Spleen (tissue), 11 donors: ENCODE data around the gene ENSA. TPM values are rescaled to one million over a fixed set of nuclear protein-coding genes. Genes with fewer than 3 reads are reported as not detected.
A peak's percentile ranks its signal among the peaks of the same experiment; 100 is the strongest.

Source experiments
- DNase-seq: peaks from one replicate; pipeline ENCODE4 v3.0.0-alpha.2; 2020
- H3K27ac ChIP-seq, 8 donors: fragments of 200-600 bp; sonication (generic) in 7 of 8; 1 replicate in 4 of 8; 2 replicates in 4 of 8; pipeline versions ENCODE4 v1.5.0 to v1.8.0; 2016 to 2021; ENCODE audit warnings: inconsistent platforms in 4 of 8, mild to moderate bottlenecking in 4 of 8, moderate library complexity in 1 of 8
- H3K27me3 ChIP-seq, 7 donors: fragments of 200-600 bp; sonication (generic) in 6 of 7; replicated peaks in 1 of 7; 1 replicate in 4 of 7; 2 replicates in 3 of 7; pipeline versions ENCODE4 v1.5.0 to v1.8.0; 2016 to 2021; ENCODE audit warnings: inconsistent platforms in 3 of 7, mild to moderate bottlenecking in 1 of 7
- H3K36me3 ChIP-seq, 6 donors: fragments of 200-600 bp; sonication (generic) in 5 of 6; 1 replicate in 4 of 6; 2 replicates in 2 of 6; pipeline versions ENCODE4 v1.5.0 to v1.8.0; 2016 to 2021; ENCODE audit warnings: inconsistent platforms in 2 of 6
- H3K4me1 ChIP-seq, 6 donors: fragments of 200-600 bp; sonication (generic) in 5 of 6; 1 replicate in 3 of 6; 2 replicates in 3 of 6; pipeline versions ENCODE4 v1.5.0 to v1.8.0; 2016 to 2021; ENCODE audit warnings: inconsistent platforms in 3 of 6
- H3K4me3 ChIP-seq, 8 donors: fragments of 200-600 bp; sonication (generic) in 7 of 8; 1 replicate in 4 of 8; 2 replicates in 4 of 8; pipeline versions ENCODE4 v1.5.0 to v1.8.0; 2016 to 2021; ENCODE audit warnings: inconsistent platforms in 4 of 8, mild to moderate bottlenecking in 4 of 8, moderate library complexity in 2 of 8
- H3K9me3 ChIP-seq, 8 donors: fragments of 200-600 bp; sonication (generic) in 7 of 8; 1 replicate in 4 of 8; 2 replicates in 4 of 8; pipeline versions ENCODE4 v1.5.0 to v1.8.0; 2016 to 2021; ENCODE audit warnings: inconsistent platforms in 4 of 8
- POLR2A ChIP-seq, 3 donors: fragments of 450-650 bp; IDR thresholded peaks; one replicate each; pipeline ENCODE4 v1.5.1; 2017; ENCODE audit warnings: antibody characterized with exemption in 3 of 3, mild to moderate bottlenecking in 1 of 3
- POLR2AphosphoS5 ChIP-seq, 3 donors: sonication (generic); formaldehyde crosslinking; IDR thresholded peaks; one replicate each; pipeline ENCODE4 v1.5.1; 2017; ENCODE audit warnings: antibody characterized with exemption in 3 of 3
- WGBS, 5 donors: extraction: QIAGEN DNeasy Blood & Tissue Kit in 3 of 5; methylation state at CpG; one replicate each; pipeline versions ENCODE4 v1.1.5 to v1.1.7; 2013 to 2018; 5-methylcytosine and 5-hydroxymethylcytosine counted together
- intact Hi-C: fragments of 100-400 bp; cut with DNase I; formaldehyde crosslinking; loops from one replicate; pipeline ENCODE4 v1.15.0; 2023; ENCODE audit warnings: low total_unique reads
- polyA plus RNA-seq, 3 donors: library from polyadenylated mRNA; stranded (reverse); fragments of 200-250 nt; gene quantifications; one replicate each; pipeline ENCODE4 v1.2.1, GENCODE V29; 2013
- total RNA-seq, 7 donors: library from RNA; depleted of rRNA in 3 of 7; stranded (reverse); fragments of >200 nt in 3 of 7; fragmentation: NEBNext Ultra II Directional in 4 of 7; extraction: Animal tissue kit (Norgen Biotek cat#: 25700) in 4 of 7; gene quantifications; one replicate each; pipeline versions ENCODE4 v1.1.0 to v1.2.1, GENCODE V29; 2016 to 2021
- TF ChIP-seq, protein P1 (sequence below), 11 experiments: fragments of 200-600 bp in 7 of 11; fragments of 450-650 bp in 4 of 11; sonication (generic) in 4 of 11; IDR thresholded peaks in 8 of 11; conservative IDR thresholded peaks in 3 of 11; 1 replicate in 7 of 11; 2 replicates in 4 of 11; pipeline versions ENCODE4 v1.4.0 to v1.8.0; 2016 to 2021; ENCODE audit warnings: antibody characterized with exemption in 11 of 11, inconsistent platforms in 4 of 11, mild to moderate bottlenecking in 1 of 11
- donor health status: healthy with polysubstance abuse.
- donor health status: DM: no; HTN: no; CAD: no; lungs with moderate emphysema.
- donor health status: DM: no; HTN: no; CAD: no.
- donor health status: Bipolar disorder and iron deficiency.
- donor health status: healthy.
- donor health status: DM: no; HTN: no; CAD: no.
- donor health status: DM: yes; HTN: yes; CAD: no.

ENSA gene
- total and polyA plus RNA-seq, 10 donors = 96.3 to 153 (median 126) TPM

DNA sequence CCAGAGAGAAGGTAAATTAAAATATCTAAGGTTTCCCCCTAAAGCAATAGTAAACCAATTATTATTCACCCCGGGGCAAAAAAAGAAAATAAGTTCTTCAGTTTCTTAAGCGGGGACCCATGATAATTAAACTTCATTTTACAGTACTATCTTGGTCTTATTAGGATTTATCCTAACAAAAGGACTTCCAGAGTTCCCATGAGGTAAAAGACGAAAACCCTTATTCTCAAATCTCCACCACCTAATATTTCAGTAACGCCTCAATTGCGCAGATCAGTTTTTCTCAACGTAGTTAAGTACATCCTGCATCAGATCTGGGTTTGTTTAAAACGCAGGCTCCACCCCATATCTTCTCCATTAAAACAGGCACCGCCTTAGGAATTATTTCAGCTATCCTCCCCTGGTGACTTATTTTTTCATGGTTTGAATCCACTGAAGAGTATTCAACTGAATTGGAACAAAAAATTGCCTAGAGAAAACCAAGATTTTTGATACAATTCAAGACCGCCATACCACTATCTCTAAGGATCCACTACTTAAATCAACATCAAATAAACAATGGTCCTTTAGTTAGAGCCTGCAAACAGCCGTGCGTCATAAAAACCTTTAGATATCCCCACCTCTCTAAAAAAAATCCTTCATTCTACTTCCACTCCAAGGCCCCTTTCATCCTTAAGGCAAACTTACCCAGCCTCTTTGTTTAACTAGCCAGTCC, 51.7 kb downstream of the ENSA start:
- peaks cover 42 to 77% (median 59%) of the 10 kb centered on the region in 6 donors for H3K4me1 ChIP-seq
- H3K36me3 ChIP-seq = peaks cover 0 to 58% (median 43%) of the 10 kb centered on the region in 6 donors
- WGBS, 5 donors = 2 to 5% (median 2%) methylated on average over 11 of the region's 11 CpGs

DNA sequence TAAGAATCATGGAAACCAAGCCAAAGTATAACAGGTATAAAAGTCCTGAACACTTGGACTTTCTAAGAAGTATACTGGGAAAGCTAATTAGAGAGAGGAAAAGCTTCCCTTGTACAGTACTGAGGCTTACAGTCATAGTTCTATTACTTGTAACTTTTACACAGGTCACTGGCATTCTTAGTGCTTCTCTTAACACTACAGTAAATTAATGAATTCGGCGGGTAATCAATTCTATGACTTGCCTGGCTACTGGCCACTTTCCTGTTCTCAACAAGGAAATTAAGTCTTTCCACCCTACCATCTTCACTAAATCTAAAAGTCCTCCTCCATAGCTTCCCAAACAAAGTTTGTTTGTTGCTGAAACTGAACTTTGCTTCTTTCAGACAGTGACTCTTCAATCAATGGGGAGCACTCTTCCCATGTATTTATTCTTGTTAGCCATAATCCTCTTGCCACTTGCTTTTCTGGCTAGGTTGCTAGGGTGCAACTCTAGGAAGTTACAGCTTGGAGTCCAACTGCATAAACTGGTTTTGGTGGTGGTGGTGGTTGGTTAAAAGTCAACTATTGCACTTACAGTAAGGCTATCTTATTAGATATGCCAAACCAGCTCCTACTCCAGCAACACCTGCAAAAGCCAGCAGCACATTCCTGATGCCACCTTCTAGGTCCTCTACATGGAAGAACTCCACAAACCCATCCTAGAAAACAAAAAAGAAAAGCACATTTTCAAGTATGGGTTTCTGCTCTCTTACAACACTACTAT, 52.4 kb downstream of the ENSA start:
- H3K9me3 ChIP-seq = no peaks in the 10 kb centered on the region
- intact Hi-C loops = no loop called here
- TF ChIP-seq POLR2A (IDR thresholded peaks at IDR 0.05) (peak in 1 of 3 donors; percentile 18), POLR2AphosphoS5 (IDR thresholded peaks at IDR 0.05) (peak in 1 of 3 donors; percentile 76)
- TF ChIP-seq, protein P1, sequence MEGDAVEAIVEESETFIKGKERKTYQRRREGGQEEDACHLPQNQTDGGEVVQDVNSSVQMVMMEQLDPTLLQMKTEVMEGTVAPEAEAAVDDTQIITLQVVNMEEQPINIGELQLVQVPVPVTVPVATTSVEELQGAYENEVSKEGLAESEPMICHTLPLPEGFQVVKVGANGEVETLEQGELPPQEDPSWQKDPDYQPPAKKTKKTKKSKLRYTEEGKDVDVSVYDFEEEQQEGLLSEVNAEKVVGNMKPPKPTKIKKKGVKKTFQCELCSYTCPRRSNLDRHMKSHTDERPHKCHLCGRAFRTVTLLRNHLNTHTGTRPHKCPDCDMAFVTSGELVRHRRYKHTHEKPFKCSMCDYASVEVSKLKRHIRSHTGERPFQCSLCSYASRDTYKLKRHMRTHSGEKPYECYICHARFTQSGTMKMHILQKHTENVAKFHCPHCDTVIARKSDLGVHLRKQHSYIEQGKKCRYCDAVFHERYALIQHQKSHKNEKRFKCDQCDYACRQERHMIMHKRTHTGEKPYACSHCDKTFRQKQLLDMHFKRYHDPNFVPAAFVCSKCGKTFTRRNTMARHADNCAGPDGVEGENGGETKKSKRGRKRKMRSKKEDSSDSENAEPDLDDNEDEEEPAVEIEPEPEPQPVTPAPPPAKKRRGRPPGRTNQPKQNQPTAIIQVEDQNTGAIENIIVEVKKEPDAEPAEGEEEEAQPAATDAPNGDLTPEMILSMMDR (IDR thresholded peaks at IDR 0.05 in 8 of 11, conservative IDR thresholded peaks at IDR 0.05 in 3 of 11) = no peak
- H3K36me3 ChIP-seq = peaks cover 0 to 65% (median 50%) of the 10 kb centered on the region in 6 donors
- no peaks in the 10 kb centered on the region for H3K27me3 ChIP-seq
- DNase-seq = no peak
- H3K27ac ChIP-seq = peak overlapping the region; percentile 95 to 100 (median 100)
- H3K4me3 ChIP-seq = peak overlapping the region; percentile 70 to 96 (median 84)
- peaks cover 46 to 77% (median 59%) of the 10 kb centered on the region in 6 donors for H3K4me1 ChIP-seq
- 13 to 42% (median 28%) methylated on average over 2 of the region's 2 CpGs for WGBS, 5 donors

More for the DNA sequence above, 51.7 kb downstream of the ENSA start:
- Histone ChIP-seq H3K9me3 (no peaks in the 10 kb centered on the region), H3K4me3 (peak overlapping the region; percentile 70 to 96 (median 84)), H3K27me3 (no peaks in the 10 kb centered on the region), H3K27ac (peak overlapping the region; percentile 95 to 100 (median 100))
- intact Hi-C loops = no loop called here
- no peak for DNase-seq
- TF ChIP-seq, protein P1 (IDR thresholded peaks at IDR 0.05 in 8 of 11, conservative IDR thresholded peaks at IDR 0.05 in 3 of 11) = no peak
- no peak for TF ChIP-seq POLR2A (IDR thresholded peaks at IDR 0.05)
- TF ChIP-seq POLR2AphosphoS5 (IDR thresholded peaks at IDR 0.05) = no peak

DNA sequence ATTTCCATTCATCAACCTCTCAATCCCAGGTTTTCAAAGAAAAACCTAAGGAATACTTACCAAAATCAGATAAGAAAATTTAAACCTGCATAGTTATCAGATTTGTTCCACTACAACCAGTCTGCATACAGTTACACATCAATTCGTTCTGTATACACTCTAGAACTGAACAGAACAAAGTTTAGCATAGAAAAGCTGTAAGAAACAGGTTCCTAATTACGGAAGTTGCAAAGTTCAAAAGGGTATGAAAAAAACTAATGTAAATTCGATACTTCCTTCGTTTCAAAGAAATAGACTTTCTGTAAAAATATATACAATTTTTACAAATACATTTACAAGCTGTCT, 53.1 kb downstream of the ENSA start:
- Histone ChIP-seq H3K4me3 (peak overlapping the region; percentile 70 to 96 (median 84)), H3K36me3 (peaks cover 0 to 71% (median 55%) of the 10 kb centered on the region in 6 donors), H3K27ac (peak overlapping the region; percentile 5 to 100 (median 100)), H3K9me3 (no peaks in the 10 kb centered on the region), H3K4me1 (peaks cover 53 to 79% (median 63%) of the 10 kb centered on the region in 6 donors), H3K27me3 (no peaks in the 10 kb centered on the region)
- intact Hi-C loops = no loop called here
- WGBS, 5 donors = 1 to 6% (median 1%) methylated on average over 4 of the region's 4 CpGs
- TF ChIP-seq POLR2A (IDR thresholded peaks at IDR 0.05) (no peak), POLR2AphosphoS5 (IDR thresholded peaks at IDR 0.05) (no peak)
- TF ChIP-seq, protein P1 (IDR thresholded peaks at IDR 0.05 in 8 of 11, conservative IDR thresholded peaks at IDR 0.05 in 3 of 11) = no peak
- DNase-seq = no peak
